Aorta (tissue), 5 donors: ENCODE measurements around the gene NIN. TPM values are rescaled to one million over a fixed set of nuclear protein-coding genes. Genes with fewer than 3 reads are reported as not detected.

ENCODE experiments used
- ATAC-seq: fragments of 200-7000 bp; cut with Tn5 transposase; one replicate; pipeline ENCODE4 v1.9.1; 2022; ENCODE audit warnings: moderate library complexity; ENCODE audit not compliant: low FRiP score
- DNase-seq, 2 donors: peaks; one replicate each; pipeline ENCODE4 v3.0.0-alpha.2; 2020
- H3K27ac ChIP-seq, 2 donors: one replicate each; pipeline ENCODE4 v1.5.1; 2013; ENCODE audit warnings: low read length in 2 of 2, mild to moderate bottlenecking in 2 of 2, moderate library complexity in 2 of 2, control low read depth in 1 of 2, inconsistent platforms in 1 of 2, low read depth in 1 of 2
- H3K27me3 ChIP-seq, 2 donors: one replicate each; pipeline ENCODE4 v1.6.1; 2013; ENCODE audit warnings: control low read depth in 1 of 2, low read length in 1 of 2, mild to moderate bottlenecking in 1 of 2, moderate library complexity in 1 of 2; ENCODE audit not compliant: insufficient read depth in 2 of 2, control insufficient read depth in 1 of 2
- H3K36me3 ChIP-seq, 2 donors: one replicate each; pipeline ENCODE4 v1.6.1; 2013; ENCODE audit warnings: control low read depth in 1 of 2, low read length in 1 of 2, mild to moderate bottlenecking in 1 of 2; ENCODE audit not compliant: insufficient read depth in 2 of 2, control insufficient read depth in 1 of 2
- H3K4me1 ChIP-seq, 2 donors: one replicate each; pipeline ENCODE4 v1.6.1; 2013; ENCODE audit warnings: low read length in 2 of 2, control low read depth in 1 of 2, mild to moderate bottlenecking in 1 of 2, moderate library complexity in 1 of 2; ENCODE audit not compliant: insufficient read depth in 2 of 2, control insufficient read depth in 1 of 2
- H3K4me3 ChIP-seq, 2 donors: one replicate each; pipeline ENCODE4 v1.5.1; 2013; ENCODE audit warnings: low read length in 2 of 2, control low read depth in 1 of 2, mild to moderate bottlenecking in 1 of 2
- H3K9me3 ChIP-seq: one replicate; pipeline ENCODE4 v1.6.1; 2013; ENCODE audit warnings: mild to moderate bottlenecking, low read length; ENCODE audit not compliant: control insufficient read depth
- WGBS, 2 donors: extraction: QIAGEN DNeasy Blood & Tissue Kit; methylation state at CpG; one replicate each; pipeline ENCODE4 v1.1.7; 2013; 5-methylcytosine and 5-hydroxymethylcytosine counted together
- intact Hi-C, 2 donors: fragments of 100-400 bp; cut with DNase I; formaldehyde crosslinking; loops; one replicate each; pipeline versions ENCODE4 v1.14.2 to v1.15.0; 2022
- polyA plus RNA-seq, 2 donors: library from polyadenylated mRNA; stranded (reverse); fragments of 200-250 nt; gene quantifications; one replicate each; pipeline ENCODE4 v1.2.3, GENCODE V29; 2013
- total RNA-seq, 2 donors: library from RNA; stranded (reverse); fragmentation: NEBNext Ultra II Directional; extraction: Animal tissue kit (Norgen Biotek cat#: 25700); gene quantifications; one replicate each; pipeline ENCODE4 v1.2.1, GENCODE V29; 2021
- donor health status: healthy with polysubstance abuse.
- donor health status: Bipolar disorder and iron deficiency.
- donor health status: DM: no; HTN: no; CAD: no.
- donor health status: DM: no; HTN: no; CAD: no.
- donor health status: DM: yes; HTN: yes; CAD: no.

The NIN gene
- total and polyA plus RNA-seq, 4 donors = 7.7 to 57.7 (median 31.2) TPM

DNA sequence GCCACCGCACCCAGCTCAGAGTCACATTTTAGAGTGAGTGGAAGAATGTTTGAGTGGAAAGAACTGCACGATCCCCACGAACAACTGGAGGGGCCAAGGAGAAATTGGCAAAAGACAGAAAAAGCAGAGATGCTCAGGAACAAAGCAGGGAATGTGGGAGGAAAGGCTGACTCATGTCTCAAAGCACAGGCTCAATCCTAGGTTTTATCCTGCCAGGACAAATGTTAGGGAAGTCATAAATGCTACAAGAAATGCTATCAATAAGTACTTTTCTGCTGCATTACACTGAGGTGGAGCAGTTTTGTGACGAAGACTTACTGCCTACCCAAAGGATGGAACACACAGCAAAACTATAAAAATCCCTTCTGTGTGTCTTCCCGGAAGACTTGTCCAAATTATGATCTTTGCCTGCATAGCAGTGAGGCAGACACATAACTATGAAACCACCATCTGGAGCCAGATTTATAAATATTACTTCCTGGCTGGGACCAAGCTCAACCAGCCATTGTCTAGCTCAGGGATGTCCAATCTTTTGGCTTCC is 26.7 kb downstream of the NIN start:
- peak in 1 of 2 donors; percentile 41 for DNase-seq
- intact Hi-C loops = no loop called here
- Histone ChIP-seq H3K4me3 (no peak overlapping the region), H3K4me1 (no peaks in the 10 kb centered on the region), H3K27me3 (no peaks in the 10 kb centered on the region), H3K27ac (peak overlapping the region in 1 of 2 donors; percentile 76), H3K36me3 (no peaks in the 10 kb centered on the region), H3K9me3 (no peaks in the 10 kb centered on the region)
- 5% methylated on average over 5 of the region's 5 CpGs for WGBS, 2 donors
- peak; percentile 72 for ATAC-seq

DNA sequence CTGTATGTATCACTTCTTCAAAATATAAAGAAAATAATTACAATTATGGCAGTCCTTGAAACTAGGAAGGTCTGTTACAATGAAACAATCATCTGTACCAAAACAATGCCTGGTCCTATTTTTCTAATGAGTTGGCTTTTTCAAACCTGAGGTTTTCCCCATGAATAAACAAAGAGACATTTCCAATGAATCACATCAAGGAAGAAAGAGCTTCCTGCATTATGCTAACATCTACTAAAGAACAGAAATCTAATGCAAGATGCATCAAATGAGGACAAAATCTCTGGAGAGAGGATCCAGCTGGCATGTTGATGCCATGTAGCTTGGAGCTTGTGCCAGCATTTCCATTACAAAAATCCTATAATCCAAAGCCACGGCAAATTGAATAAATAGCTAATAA is 29.3 kb downstream of the NIN start:
- no peak for ATAC-seq
- 46 to 58% methylated on average over 1 of the region's 1 CpG for WGBS, 2 donors
- Histone ChIP-seq H3K27me3 (no peaks in the 10 kb centered on the region), H3K36me3 (peaks cover 0 to 2% of the 10 kb centered on the region in 2 donors), H3K9me3 (no peaks in the 10 kb centered on the region), H3K4me1 (peaks cover 0 to under 1% of the 10 kb centered on the region in 2 donors), H3K4me3 (no peak overlapping the region), H3K27ac (no peak overlapping the region)
- DNase-seq = no peak
- intact Hi-C loops = no loop called here

GRCh38 chr14:50800032-50800431 is 30.9 kb downstream of the NIN start:
- WGBS, 2 donors = 34 to 50% methylated on average over 1 of the region's 1 CpG
- Histone ChIP-seq H3K4me1 (peaks cover 0 to 11% of the 10 kb centered on the region in 2 donors), H3K36me3 (peaks cover 0 to 2% of the 10 kb centered on the region in 2 donors), H3K9me3 (no peaks in the 10 kb centered on the region), H3K27ac (no peak overlapping the region), H3K4me3 (no peak overlapping the region), H3K27me3 (no peaks in the 10 kb centered on the region)
- no peak for DNase-seq
- intact Hi-C loops = no loop called here
- ATAC-seq = no peak

GRCh38 chr14:50798048-50798421 is 32.9 kb downstream of the NIN start:
- 97 to 98% methylated on average over 2 of the region's 2 CpGs for WGBS, 2 donors
- no peak for DNase-seq

DNA sequence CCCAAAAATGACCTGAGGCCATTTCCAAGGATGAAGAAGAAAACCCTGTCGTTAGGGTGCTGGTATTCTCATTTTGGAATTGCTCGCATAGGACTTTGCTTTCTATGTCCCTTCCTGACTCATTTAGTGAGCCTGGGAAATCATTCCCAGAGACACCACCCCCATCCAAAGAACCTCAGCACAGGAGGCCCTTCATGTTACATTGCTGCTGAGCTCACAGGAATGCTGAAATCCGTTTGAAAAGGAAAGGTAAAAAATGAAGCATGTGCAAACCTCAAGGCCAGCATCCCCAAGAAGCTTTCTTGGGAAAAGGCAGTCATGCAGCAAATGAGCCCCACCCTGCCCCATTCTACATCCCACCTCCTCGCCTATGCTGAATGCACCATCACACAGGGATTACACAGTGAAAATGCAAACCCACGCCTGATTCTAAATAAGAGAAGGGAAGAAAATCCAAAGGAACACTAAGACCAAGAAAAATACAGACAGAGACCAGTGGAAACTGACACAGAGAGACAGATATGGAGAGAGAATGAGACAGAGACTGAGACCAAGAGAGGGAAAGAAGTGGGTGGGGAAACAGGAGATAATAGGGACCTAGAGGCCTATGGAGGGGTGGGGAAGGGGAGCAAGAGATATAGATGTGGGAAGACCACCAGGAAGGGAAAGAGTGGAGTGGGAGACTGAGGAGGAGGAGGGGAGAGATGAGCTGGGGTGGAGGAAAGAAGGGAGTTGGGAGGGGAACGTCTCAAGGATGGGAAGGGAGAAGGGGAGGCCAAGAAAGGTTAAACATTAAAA is 33.5 kb downstream of the NIN start:
- Histone ChIP-seq H3K9me3 (no peaks in the 10 kb centered on the region), H3K27ac (no peak overlapping the region), H3K4me1 (peaks cover 0 to 11% of the 10 kb centered on the region in 2 donors), H3K27me3 (no peaks in the 10 kb centered on the region), H3K36me3 (peaks cover 0 to 2% of the 10 kb centered on the region in 2 donors), H3K4me3 (no peak overlapping the region)
- intact Hi-C loops = no loop called here
- no peak for DNase-seq
- no peak for ATAC-seq
- WGBS, 2 donors = 71% methylated on average over 6 of the region's 6 CpGs

More at GRCh38 chr14:50798048-50798421, 32.9 kb downstream of the NIN start:
- H3K9me3 ChIP-seq = no peaks in the 10 kb centered on the region
- H3K4me3 ChIP-seq = no peak overlapping the region
- ATAC-seq = no peak
- no peaks in the 10 kb centered on the region for H3K27me3 ChIP-seq
- peaks cover 0 to 11% of the 10 kb centered on the region in 2 donors for H3K4me1 ChIP-seq
- H3K36me3 ChIP-seq = peaks cover 0 to 2% of the 10 kb centered on the region in 2 donors
- intact Hi-C loops = no loop called here
- no peak overlapping the region for H3K27ac ChIP-seq

GRCh38 chr14:50796390-50796789 is 34.6 kb downstream of the NIN start:
- intact Hi-C loops = no loop called here
- WGBS, 2 donors = 45 to 54% methylated on average over 6 of the region's 6 CpGs
- no peak for DNase-seq
- Histone ChIP-seq H3K9me3 (no peaks in the 10 kb centered on the region), H3K4me3 (no peak overlapping the region), H3K27me3 (no peaks in the 10 kb centered on the region), H3K4me1 (peaks cover 0 to 11% of the 10 kb centered on the region in 2 donors), H3K27ac (peak overlapping the region in 1 of 2 donors; percentile 45), H3K36me3 (peaks cover 0 to 2% of the 10 kb centered on the region in 2 donors)
- no peak for ATAC-seq

GRCh38 chr14:50795909-50796308 is 35.1 kb downstream of the NIN start:
- 25 to 30% methylated on average over 3 of the region's 3 CpGs for WGBS, 2 donors
- Histone ChIP-seq H3K27me3 (no peaks in the 10 kb centered on the region), H3K27ac (peak overlapping the region in 1 of 2 donors; percentile 45), H3K4me3 (no peak overlapping the region), H3K4me1 (peaks cover 0 to 14% of the 10 kb centered on the region in 2 donors), H3K36me3 (peaks cover 0 to 2% of the 10 kb centered on the region in 2 donors), H3K9me3 (no peaks in the 10 kb centered on the region)
- intact Hi-C loops = no loop called here
- no peak for ATAC-seq
- DNase-seq = no peak

- Histone ChIP-seq H3K27me3 (no peaks in the 10 kb centered on the region), H3K27ac (no peak overlapping the region), H3K36me3 (peaks cover 0 to 2% of the 10 kb centered on the region in 2 donors), H3K4me1 (peaks cover 0 to 14% of the 10 kb centered on the region in 2 donors), H3K9me3 (no peaks in the 10 kb centered on the region), H3K4me3 (no peak overlapping the region)
- 93 to 95% methylated on average over 7 of the region's 7 CpGs for WGBS, 2 donors
- ATAC-seq = no peak
- no peak for DNase-seq
- intact Hi-C loops = no loop called here
These were observed 35.8 kb downstream of the NIN start for GRCh38 chr14:50795142-50795541.
